ENCODE results near the gene HLCS.

Gene HLCS

DNA sequence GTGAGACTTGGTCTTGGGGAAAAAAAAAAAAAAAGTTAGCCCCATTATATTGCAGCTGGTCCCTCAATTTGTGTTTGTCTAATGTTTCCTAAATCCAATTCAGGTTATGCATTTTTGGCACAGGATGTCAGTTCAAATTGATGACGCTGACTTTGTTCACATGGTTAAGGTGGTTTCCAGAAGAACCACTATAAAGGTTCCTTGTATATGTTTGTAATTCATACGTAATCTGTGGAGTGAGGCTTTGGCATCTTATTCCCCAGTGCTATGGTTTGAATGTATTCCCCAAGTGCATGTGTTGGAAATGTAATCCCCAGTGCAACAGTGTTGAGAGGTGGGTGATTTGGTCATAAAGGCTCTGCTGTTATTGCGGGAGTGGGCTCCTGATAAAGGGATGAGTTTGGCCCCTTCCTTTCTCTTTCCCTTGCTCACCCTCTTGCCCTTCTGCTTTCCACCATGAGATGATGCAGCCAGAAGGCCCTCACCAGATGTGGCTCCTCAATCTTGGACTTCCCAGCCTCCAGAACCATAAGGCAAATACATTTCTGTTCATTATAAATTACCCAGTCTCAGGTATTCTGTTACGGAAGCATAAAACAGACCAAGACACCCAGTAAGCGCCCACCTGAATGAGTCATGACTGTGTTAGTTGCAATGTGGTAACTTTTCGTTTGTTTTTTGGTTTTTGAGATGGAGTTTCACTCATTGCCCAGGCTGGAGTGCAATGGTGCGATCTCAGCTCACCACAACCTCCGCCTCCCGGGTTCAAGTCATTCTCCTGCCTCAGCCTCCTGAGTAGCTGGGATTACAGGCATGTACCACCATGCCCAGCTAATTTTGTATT, 19.5 kb upstream of the HLCS start:
- no peak for DNase-seq

- DNase-seq, result no peak
Measured at GRCh38 chr21:36981977-36982700, 15.7 kb upstream of the HLCS start.

DNA sequence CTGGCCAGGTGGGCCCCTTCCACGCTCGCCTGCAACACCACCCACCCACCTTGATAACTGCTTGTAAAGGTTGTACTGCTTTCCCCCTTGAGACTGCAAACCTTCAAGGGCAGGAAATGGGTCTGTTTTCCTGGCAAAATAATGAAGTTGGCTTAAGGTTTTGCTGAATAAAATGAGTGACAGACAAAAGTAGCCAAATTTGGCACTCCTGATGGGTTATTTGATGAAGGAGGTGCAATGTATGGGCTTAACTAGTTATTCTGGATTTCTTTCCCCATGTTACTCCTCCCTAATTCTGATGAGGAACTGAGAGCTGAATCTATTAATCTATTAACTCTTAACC, 14.6 kb upstream of the HLCS start:
- DNase-seq, result peak; percentile 21

GRCh38 chr21:36980280-36981048, 14.0 kb upstream of the HLCS start:
- peak; percentile 33 for DNase-seq

DNA sequence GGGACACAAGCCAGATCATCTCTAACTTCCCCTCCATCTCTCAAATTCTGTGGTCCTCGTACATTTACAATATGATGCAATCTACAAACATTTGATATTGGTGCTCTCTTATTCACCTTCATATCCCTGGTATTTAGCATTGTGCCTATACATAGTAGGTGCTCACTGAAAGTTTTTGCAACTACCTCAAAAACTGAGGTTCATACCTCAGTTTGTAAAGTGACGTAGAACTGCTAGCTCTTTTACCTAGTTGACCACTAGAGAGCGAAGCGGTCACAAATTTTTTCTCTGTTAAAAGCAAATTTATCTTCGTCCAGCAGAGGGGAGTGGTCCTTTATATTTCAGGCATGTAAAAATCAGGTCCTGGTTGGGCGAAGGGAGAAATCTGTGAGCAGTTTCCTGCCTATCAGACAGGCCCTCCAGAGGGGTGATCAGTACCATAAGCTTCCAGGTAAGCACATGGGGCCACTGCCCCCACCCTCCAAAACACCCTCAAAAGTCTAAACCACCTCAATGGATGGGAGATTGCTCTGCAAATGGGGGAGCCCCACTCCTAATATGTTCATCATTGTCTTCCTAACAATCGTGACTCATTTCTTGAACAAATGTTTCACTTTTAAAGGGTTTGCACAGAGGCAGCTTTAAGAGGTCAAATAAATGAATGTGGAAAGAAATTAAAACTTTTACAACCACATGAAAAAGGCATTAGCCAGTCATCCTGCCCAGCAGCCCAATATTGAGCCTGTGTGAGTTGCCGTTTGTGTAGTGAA, 10.6 kb upstream of the HLCS start:
- DNase-seq, result peak; percentile 90

DNA sequence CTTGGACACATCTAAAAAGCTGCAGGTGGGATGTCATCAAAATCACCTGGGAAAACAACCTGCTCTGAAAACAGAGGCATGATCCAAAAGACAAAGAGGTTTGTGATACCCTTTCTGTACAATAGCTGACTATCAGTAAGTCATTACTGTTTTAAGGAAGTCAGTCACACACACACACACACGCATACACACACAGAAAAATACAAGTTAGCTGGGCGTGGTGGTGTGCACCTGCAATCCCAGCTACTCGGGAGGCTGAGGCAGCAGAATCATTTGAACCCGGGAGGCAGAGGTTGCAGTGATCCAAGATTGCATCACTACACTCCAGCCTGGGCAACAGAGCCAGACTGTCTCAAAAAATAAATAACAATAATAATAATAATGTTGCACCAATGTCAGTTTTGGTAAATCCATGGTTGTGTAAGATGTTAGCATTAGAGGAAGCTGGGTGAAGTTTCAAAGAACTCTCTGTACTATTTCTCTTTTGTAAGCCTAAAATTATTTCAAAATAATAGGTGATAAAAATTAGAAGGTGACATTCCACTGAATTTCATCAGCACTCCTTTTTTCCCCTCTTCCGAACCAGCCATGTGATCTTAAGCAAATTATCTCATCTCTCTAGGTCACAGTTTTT, 9.9 kb upstream of the HLCS start:
- no peak for DNase-seq

DNA sequence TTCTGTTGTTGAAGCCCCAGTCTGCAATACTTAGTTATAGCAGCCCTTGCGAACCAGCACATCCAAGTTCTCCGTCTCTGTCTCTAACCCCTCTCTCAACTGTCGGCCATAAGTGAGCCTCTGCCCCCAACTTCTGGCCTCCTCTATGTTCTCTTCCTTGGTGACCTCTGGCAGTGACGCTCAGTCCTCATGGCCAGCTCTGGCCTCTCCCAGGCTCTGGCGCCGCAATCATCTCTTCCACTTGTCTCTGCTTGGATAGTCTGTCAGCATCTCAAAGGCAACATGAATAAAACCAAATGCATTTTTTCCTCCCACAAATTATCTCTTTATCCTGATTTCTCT, 8.4 kb upstream of the HLCS start:
- DNase-seq, result no peak

DNA sequence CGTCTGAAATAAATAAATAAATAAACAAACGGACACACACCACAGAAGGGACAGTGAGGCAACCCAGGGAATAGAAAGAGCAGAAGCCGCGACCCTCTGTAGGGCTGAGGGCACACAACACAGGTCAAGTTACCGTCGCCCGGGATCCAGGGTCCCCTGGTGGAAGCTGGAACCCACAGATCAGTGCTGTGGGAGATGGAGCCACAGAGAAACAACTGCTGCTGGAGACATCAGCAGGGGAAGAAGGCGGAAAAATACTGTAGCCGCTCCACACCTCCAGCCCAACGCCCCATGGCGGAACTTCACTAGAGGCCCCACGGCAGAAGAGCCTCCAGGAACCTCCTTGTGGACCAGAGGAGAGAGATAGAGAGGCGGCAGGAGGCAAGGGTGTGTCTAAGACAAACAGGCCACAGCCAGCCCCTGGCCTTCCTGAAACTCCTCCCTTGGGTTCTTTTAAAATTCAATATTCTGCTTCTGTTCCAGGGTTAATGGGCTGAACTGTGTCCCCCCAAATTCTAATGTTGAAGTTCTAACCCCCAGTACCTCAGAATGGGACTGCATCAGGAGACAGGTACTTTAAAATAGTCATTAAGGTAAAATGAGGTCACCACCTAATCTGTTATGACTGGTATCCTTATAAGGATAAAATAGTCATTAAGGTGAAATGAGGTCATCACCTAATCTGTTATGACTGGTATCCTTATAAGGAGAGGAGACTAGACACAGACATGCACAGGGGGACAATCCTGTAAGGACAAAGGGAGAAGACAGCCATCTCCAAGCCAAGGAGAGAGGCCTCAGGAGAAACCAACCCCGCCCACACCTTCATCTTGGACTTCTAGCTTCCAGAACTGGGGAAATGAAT, 7.7 kb upstream of the HLCS start:
- DNase-seq, result no peak

DNA sequence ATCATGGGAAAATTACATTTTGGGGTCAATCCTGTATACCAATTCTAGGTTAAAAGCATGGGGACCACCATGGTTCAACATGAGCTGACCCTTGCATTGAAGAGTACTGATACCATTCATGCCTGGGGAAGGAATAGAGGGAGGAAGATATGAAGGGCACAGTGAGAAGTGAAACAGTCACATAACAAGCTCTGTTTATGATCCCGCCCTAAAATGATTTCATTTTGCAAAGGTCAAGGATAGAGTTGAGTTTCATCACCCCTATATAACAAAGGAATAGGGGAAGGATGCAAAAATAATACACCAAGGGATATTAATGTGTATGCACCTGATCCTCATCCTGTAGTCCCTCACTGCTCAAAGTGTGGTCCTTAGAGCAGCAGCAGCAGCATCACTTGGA, 2.5 kb upstream of the HLCS start:
- no peak for DNase-seq

DNA sequence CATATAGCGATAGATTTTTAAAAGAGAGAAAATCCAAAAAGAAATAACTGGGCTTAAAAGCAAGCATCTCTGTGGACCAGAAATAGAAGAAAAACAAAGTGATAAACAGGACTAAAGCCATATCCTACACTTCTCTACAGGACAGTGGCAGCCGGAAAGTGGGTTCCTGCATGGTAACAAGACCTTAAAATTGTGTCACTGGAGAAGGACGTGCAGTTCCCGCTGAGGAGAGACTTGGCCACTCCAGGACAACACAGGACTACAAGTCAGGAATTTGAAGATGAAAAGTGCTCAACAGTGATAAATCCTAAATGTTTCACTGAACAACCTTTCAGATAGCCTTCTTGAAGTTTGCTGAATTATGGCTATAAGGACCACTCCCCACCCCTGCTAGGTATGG, 1.9 kb upstream of the HLCS start:
- no peak for DNase-seq

DNA sequence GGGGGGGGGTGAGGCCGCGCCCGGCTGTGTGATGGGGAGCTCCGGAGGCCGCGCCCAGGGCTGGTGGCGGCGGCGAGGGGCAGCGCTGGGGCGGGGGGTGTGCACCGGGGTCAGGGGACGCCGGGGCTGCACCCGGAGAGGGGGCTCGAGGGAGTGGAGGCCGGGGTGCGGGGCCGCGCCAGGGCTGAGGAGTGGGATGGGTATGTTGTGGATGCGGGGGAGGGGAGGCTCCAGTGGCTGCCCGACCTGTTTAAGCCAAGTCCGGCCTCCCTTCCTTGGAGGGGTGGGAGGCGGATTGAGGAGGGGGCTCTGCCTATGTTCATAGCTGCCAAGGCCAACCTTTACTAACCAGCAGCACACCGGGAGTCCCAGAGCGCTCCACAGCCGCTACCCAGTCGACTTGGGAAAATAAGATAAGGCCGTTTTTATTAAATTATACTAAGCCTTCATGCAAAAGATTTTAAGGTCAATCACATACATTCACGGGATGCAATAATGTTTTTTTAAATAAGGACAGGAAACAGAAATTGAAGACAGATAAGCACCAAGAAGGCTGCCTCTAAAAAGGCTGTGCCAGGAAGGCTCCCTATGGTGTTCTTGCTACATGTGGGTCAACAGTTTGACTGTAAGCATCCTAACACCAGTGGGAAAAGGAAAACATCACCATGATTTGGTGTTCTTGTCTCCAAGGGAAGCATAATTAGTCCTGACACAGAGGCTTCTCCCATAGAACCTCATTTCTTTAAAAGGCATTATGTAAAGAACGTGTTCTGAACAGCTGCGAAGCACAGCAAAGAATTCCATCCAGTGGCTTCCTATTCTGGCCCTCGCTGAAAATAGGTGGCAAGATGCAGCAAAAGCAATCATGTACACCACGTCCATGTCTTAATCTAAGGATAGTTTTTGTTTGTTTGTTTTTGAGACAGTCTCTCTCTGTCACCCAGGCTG, 626 bp upstream of the HLCS start:
- DNase-seq, result peak; percentile 69

GRCh38 chr21:36965720-36966065, 776 bp downstream of the HLCS start:
- no peak for DNase-seq

DNA sequence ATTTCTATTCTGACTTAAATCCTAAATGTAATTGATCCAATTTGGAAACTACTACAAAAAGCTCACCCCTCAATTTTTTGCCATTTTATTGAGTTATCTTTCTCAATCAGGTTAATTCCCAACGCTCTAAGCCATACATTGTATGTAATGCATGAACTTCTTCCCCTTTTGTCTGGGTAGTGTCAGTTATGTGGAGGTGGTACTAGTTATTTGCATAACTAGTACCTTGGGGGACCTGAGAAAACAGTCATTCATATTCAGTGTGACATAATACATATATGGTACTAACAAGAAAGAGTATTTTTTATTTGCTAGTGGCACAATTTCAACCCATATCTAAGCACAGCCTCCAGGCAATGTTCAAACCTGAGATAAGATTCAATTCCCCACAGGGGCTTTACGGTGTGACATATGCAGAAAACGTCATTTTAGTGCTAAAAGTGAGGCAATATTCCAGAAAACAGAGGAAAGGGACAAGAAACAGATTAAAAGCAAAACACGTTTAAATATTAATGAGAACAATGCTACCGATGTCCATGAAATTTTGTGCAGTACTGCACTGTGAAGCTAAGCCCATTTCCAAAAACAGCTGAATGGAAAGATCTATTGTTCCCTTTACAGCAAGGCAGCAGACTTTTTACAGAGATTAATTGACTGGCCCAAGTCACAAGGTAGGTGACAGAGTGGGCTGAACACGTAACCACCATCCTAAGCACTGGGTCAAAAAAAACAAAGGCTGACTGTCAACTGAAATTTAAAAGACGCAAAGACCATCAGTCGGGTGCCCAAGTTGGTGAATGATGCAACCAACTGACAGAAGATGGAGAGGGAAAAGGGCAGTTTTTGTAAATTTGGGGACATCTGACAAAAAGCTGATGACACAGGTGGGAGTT, 1.4 kb downstream of the HLCS start:
- peak; percentile 20 for DNase-seq

DNA sequence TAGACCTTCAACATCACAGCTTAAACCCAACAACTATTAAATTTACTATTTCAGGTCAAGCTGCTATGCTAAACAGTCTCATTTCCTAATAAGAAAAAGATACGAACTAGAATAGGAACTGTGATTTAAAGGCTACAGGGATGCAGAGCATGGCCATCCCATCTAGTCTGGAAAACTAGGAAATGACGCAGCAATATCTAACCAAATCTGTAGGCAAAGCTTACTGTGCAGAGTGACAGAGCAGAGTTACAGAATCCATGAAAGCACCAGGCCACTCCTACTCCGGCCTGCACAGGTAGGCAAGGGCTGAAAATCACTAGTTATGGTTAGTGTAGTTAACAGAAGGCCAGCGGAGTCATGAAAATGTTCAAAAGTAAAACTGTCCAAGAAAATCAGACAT, 2.1 kb downstream of the HLCS start:
- no peak for DNase-seq

DNA sequence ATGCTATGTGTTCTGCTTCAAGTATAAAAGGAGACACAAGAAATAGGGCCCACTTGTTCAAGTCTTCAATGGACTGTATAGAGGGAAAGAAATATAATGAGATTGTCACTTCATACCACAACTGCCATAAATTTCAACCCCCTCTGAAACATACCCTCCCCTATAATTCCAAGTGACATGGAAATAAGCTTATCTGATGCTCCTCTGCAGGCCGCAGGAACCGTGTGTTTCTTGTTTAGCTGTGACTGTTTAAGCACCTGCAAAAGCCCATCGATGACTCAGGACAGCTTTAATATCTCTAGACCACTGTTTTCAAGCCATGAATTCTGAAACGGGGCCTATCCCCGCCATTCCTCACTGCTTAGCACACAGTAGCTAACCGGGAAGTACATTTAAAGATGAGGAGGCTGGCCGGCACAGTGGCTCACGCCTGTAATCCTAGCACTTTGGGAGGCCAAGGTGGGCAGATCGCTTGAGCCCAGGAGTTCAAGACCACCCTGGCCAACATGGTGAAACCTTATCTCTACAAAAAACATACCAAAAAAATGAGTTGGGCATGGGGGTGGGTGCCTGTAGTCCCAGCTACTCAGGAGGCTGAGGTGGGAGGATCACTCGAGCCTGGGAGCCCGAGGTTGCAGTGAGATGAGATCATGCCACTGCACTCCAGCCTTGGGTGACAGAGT, 4.2 kb downstream of the HLCS start:
- DNase-seq, result no peak

GRCh38 chr21:36960676-36961284, 5.7 kb downstream of the HLCS start:
- DNase-seq, result no peak

DNA sequence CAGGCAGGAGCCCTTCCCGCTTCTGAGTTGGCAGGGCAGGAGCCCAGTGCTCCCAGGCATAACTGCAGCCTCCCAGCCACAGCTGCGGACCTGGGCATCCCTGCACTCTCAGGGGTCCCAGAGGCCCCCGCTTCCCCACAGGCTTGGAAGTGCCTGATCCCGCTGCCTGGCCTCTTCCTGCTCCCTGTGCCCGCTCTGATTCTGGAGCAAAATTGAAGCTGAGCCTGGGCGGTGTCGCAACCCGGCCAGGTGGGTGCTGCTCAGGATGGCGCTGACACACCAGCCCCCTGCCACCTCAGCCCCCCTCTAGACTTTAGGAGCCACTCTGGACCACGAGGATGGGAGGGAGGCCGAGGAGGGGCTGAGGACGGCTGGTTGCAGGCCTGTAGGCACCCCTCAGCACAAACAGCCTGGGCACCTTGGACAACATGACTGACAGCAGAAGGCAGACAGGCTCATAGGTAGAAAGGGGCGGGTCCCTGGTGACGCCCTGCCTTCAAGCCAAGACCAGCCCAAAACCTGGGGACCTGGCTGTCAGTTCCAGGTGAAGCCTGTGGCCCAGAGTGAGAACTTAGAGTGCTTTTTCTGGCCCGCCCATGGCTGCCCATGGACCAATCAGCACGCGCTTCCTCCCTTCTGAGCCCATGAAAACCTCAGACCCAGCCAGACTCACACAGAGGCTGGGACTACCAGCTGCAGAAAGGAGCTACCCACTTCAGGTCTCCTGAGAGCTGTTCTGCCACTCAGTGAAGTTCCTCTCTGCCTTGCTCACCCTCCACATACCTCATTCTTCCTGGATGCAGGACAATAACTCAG, 7.2 kb downstream of the HLCS start:
- no peak for DNase-seq
